Activated T-helper 9 cell treated with anti-CD3 and anti-CD28 coated beads, Interleukin-2, amount 50 U/mL, for 16 hours (primary cell): ENCODE data around the gene PLXNA2.
A peak's percentile ranks its signal among the peaks of the same experiment; 100 is the strongest.

Source experiments
- DNase-seq: peaks from one replicate; pipeline ENCODE4 v3.0.0-alpha.2; 2020; ENCODE audit warnings: low read depth

The PLXNA2 gene

DNA sequence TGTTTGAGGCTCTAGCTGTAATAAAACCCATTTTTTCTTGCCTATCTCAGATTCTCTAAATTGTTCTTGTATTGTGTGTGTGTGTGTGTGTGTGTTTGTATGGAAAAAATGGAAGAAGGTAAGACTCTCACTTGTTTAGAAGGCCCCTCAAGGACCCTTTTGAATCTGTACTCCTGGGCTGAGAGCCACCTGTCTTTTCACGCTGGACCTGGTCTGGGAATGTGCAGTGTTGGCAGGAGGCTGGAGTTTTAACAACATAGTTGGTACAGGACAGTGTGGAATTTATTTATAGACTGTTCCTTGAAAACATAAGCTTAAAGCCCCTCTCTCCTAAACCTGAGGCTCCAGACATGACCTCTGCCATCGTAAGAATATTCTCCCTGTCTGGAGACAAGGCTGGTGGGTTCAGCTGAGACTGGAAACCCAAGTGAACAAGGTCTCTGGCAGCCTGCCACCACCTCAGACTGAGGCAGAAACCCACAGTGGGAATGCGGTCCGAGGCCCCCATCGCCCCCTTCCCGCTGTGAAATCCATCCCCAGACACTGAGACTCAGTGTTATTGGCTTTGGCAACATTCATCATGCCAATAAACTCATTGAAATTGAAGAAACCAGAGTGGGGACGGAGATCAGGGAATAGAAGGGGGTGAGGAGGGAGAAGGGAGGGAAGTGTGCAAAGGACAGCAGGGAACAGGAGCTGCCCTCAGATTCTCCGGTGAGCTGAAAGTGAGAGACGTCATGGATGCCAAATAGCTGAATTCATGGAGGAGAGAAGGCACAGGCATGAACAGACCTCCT is 24.6 kb upstream of the PLXNA2 start:
- no peak for DNase-seq

DNA sequence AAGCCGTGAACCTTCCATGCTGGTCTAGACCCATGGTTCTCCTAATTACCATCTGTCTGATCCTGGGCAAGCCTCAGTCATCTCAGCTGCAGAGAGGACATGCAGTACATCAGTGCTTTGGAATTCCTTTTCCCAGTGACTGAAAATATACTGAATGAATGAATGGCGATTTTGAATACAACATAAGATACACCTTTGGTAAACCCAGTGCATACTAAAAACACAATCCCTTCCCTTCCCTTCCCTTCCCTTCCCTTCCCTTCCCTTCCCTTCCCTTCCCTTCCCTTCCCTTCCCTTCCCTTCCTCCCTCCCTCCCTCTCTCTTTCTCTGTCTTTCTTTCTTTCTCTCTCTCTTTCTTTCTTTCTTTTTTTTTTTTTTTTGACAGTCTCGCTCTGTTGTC is 21.3 kb upstream of the PLXNA2 start:
- DNase-seq: no peak

DNA sequence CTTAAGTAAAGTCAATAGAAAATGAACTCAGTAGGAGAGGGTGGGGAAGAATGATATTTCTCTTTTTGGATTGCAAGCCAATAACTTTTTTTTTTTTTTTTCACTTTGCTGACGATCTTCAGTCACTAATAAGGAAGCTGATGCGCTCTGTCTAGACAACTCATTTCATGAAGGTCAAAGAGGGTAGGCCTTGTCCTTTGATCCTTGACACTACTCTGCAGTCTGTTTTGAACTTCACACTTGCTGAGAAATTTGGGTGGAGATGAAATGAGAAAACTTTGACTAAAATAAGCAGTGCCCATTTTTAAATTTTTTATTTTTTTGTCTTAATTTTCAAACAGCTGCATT is 20.9 kb upstream of the PLXNA2 start:
- DNase-seq: no peak

DNA sequence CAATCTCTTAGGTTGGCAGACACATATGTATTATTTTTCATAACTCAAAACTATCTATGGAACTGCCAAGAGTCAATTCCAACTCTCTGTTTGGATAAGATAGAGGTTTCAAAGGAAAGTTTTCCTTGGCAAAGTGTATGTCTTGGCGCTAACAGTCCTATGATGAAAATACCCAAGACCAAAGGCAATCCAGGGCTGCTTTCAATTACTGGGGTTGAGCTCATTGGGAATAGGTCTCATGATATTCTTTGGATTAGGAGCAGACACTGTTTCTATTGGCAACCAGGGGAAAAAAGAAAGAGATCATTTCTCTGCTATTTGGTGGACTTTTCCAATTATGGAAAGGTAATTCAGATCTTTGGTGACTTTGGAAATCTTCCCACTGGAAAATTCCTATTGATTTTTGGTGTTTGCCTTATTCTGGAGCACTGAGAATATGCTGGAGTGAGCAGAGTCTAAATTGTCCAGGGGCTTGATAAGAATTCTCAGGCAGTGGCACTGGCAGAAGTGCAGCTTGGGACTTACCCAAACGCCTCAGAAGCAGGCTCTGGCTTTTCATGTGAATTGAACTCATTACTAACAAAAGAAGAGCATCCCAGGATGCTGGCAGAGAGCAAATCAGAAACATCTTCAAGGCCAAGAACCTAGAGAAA is 20.4 kb upstream of the PLXNA2 start:
- DNase-seq: no peak

DNA sequence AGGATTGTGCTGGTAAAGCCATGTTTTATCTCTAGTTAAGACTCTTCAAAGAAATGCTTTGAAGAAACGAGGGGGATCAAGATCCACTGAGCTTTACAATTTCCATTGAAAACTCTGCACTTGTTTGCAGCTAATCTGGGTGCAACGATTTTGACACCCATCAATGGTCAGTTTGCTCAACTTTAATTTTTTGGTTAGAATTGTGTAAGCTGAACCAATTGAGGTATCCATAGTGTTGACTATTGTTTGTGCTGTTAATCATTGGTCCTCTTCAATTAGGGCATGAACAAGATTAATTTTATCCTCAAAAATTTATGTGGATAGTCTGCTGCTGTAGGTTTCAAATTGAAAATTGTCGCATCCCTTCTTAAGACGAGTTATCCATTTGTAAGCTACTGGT is 17.7 kb upstream of the PLXNA2 start:
- DNase-seq: no peak

DNA sequence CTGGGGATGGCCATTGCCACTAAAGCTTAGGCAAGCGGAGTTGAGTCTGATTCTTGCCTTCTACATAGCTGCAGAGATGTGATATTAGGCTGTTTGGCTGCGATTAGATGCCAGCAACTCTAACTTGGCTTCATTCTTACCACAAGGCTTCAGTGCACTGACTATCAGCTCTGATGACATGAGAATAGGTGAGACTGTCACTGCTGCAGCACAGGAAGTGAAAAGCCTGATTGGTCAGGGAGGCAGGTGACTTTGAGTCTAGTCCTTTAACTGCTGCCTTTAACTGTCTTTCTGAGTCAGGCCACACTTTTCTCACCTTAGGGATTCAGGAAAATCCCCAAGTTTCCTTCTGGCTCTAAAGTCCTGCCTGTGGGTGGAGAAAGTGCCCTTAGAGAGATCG is 14.1 kb upstream of the PLXNA2 start:
- no peak for DNase-seq

DNA sequence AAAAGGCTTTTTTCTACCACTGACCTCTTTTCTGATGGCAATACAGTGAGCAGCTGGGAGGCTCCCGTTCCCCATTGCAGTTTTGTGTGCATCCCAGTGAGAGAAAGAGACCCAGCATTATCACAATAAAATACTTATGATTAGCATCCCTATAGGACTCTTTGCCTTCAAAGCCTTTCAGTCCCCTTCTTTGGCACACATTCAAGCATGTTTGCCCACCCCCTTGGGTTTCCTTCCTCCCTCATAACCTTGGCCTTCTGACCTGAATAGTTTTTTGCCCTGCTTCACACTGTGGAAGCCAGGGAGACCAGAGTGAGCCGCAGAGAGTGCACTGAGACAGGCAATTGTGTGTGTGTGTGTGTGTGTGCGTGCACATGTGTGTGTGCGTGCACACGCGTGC is 13.2 kb upstream of the PLXNA2 start:
- no peak for DNase-seq

DNA sequence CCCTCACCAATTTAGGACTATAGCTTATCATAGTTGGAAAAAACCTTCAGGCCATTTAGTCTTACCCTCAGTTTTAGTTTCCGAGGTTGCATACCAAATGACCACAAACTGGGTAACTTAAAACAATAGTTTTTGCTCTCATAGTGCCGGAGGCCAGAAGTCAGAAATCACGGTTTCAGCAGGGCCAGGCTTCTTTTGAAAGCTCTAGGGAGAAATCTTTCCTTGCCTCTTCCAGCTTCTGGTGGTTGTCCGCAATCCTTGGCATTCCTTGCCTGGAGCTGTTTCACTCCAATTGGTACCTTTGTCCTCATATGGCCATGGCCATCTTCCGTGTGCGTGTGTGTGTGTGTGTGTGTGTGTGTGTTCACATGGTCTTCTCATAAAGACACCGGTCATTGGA is 12.4 kb upstream of the PLXNA2 start:
- no peak for DNase-seq

DNA sequence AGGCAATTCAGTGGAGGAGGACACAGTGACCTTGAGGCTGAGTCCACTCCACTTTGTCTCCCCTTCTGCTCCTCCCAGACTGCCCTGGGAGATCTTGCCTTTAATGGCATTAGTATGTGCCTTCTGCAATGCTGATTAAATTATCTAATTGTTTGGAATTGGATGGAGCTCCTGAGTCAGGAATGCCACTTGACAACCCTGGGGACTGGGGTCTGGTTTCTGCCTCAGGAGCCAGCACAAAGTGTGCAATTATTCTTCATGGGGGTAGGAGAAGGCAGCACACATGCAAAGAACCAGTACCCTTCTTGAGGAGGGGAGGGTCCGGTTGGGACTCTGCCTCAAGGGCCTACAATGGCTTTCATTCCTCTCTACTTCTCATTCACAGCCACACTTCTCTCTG is 11.9 kb upstream of the PLXNA2 start:
- DNase-seq: no peak

DNA sequence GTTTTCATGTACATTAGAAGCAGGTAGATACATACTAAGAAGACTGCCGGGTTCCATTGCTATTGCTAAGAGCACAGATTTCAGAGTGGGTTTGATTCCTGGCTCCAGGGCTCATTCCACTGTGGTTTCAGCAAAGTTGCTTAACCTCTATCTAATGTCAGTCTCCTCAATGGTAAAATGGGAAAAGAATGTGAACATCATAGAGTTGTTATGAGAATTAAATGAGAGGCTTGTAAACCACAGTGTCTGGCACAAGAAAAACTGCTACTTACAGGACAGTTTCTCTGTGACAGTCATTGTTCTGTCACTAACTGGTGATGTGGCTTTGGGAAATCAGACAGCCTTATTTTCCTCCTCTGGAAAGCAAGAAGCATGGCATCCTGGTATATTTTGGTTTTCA is 10.7 kb upstream of the PLXNA2 start:
- no peak for DNase-seq

DNA sequence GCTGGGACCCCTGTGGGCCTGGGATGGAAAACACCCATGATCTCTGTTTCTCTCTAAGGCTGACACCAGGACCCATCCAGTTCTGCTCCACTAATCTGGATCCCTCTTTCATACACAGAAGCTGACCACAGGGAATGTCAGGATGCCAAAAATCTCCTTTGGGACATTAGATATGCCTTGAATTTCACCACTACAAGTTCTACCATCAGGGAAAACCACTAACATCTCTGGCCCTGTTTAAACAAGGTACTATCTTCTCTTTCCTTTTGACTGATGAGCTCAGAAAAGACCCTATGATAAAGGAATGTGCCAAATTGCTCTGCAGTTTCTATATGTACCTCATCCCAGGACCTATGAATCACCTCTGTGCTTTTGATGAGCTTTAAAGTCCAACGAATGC is 10.2 kb upstream of the PLXNA2 start:
- DNase-seq: no peak

DNA sequence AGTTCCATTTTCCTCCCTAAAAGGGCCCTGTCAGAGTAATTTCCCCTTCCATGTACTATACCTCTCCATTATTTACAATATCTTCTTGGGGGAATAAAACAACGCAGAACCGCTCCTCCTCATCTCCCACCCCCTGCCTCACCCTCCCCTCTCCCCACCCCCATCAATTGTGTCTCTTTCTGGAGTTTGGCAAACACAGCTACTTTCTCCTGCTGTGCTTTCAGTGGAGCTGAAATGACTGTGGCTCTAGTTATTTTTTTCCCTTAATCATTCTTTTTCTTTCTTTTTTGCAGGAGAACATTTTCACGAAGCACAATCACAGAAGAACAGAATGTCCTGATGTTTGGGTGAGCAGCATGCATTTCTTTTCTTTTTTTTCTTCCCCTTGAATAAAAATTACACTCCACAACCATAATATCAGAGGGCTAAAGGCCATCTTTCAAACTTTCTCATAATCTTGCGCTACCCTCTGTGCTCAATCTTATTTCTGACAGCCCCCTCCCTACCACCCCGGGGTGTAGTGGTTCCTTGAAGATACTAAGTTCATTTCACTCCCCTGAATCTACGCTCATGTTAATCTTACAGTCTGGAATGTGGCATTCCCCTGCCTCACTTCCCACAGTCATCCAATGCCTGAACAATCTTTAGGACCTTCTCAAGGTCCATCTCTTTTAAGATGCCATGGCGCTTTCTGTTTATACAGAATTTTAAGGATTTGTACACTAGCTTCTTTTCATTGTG is 8.8 kb upstream of the PLXNA2 start:
- DNase-seq: no peak

DNA sequence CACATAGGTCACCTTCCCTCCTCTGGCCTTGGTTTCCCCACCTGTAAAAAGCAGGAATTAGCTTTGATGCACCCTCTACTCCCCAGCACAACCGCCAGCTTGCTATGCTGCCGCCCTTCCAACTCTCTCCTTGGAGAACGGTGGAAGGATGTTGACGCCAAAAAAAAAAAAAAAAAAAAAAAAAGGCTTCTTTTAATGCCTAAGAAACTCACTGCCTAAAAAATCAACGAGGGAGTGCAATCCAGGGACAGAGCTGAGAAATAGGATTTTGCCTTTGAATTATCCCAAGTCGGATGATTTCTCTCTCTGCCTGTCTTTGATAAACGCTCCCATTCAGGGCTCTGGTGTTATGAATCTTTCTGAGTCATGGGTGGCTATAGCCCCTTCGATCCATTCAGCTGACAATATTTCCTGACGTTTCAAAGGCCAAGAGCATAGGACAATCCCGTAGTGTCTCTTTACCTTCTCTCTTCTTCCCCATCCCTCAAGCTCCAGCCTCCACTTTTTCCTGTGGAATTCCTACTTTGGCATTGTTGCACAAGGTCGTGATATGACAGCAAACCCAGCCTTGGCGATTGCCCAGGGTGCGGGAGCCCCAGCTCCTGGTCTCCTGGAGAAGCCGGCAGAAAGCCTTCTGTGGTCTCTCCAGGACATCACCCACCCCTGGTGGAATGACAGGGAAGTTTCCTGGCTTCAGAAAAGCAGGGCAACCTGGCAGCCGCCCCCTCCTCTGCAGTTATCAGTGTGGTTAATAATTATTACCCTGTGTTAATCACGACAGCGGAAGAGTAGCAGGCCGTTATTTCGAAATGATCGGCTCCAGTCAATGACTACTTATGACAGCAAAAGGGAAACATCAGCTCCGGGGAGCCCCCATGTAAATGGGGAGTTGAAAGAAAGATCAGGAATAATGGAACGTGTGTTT is 8.0 kb upstream of the PLXNA2 start:
- no peak for DNase-seq

DNA sequence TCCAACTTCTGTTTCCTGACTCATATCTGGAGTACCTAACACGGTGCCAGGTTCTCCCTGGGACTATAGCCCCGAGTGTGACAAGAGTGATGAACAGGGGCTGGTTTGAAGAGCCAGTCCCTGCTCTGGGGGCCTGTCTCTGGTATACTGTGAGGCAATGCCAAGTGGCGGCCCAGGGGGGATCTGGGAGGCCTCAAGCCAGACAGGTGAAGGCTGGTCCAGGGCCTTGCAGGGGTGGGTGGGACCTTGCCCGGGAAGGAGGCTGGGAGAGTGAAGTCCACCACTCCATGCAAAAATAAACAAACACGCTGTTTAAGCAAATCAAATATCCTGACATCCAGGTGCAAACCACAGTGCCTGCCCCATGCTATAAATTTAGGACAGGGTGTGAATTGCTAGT is 6.8 kb upstream of the PLXNA2 start:
- DNase-seq: no peak

DNA sequence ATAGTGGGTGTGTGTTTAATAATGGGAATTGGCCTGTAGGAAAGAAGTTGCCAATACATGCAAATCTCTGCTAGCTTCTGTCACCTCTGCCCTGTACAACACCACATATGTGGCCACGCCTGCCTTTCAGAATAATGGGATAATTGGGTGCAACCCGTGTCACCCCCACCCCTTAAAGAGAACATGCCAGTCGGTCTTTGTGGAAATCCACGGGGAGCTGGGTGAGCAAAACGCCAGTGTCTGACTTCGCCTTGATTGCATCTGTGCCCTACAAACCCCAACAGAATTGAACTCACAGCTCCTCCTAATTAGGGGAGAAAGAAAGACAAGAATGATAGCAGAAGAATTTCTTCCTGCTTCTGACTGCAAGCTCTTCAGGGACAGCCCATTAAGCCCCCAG is 6.4 kb upstream of the PLXNA2 start:
- no peak for DNase-seq

DNA sequence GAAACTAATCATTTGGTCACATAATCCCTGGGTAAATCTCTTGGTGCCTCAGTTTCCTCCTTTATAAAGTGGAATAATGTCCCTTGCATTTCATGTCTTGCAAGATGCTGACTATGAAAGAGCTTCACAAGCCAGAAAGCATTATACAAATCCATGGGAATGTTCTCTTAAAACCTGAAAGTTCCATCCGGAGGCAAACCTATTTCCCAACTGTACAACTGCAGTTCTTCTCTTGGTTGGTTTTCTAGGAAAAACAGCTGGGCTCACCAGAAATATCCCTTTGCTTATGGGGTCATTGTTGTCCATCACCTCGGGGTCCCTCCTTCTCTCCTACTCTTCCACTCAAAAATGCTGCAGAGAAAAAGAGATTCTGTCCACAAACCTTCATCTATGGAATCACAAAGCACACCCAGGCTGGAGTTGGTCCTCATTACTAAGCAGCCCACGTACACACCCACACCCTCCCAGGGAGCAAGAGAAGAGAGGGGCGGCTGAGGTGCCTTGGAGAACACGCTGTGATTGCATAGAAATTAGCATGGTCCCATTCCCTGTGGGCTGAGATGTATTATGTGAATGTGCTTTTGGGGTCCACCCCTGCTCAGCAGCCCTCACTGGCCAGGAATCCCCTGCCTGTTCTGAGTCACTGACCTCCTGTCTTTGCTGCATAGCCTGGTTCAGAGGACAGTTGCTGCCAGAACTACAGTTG is 5.0 kb upstream of the PLXNA2 start:
- DNase-seq: no peak

DNA sequence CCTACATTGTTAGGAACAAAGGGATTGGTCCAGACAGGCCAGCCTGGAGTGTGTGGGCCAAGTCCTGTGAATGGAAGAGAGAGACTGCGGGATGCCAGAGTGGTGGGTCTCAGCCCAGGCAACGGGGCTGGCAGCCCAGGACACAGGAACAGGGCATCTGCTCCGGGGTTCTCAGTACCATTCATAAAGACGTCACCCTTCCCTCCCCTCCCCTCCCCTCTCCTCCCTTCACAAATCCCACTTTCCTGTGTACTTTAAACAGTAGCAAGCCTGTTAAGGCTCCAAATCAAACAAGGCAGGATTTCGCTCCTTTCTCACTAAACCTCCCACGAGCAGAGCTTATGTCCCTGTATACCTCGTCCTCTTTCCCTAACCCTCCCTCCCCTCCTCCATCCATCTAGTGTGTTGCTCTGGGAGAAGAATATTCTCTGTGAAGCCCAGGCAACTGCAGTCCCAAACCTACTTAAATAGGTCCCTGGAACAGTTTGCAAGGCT is 4.2 kb upstream of the PLXNA2 start:
- no peak for DNase-seq

DNA sequence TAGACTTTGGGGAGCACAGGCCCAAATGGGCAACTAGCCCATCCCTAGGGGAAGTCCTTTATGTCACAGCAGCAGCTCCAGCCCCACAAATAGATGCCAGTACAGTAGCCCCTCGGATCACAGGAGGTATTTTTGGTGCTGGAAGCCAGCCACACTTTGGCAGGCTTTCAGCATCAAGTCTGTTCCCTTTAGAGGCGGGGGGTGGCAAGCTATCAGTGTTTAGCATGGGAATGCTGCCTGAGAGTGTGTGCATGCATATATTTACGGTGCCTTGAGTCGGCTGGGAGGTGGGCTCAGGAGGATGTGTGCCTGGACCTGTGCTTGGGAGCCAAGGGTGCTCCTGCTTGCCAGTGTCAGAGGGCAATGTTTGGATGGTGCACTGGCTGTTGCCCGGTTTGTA is 3.5 kb upstream of the PLXNA2 start:
- DNase-seq: no peak

DNA sequence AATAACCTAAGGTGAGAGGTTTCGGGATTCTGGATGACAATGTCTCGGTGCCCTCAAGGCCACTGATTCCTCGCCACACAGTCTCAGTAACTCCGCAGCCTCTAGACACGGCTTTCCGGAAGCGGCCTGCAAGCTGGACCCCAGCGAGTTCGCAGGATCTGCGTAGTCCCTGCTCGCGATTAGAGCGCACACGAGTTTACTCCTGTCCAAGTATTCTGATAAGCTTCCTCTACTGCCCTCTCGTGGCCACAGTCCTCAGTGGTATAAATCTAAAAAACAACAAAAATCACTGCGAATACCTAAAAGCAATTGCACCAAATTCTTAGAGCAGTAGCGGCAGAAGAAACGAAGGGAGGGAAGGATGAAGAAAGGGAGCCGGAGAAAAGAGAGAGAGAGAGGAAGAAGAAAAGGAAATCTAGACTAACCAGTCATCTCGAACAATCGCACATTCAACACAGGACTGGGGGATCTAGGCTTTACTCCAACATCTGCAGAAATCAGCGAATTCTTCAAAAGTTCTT is 1.1 kb upstream of the PLXNA2 start:
- peak; percentile 49 for DNase-seq

DNA sequence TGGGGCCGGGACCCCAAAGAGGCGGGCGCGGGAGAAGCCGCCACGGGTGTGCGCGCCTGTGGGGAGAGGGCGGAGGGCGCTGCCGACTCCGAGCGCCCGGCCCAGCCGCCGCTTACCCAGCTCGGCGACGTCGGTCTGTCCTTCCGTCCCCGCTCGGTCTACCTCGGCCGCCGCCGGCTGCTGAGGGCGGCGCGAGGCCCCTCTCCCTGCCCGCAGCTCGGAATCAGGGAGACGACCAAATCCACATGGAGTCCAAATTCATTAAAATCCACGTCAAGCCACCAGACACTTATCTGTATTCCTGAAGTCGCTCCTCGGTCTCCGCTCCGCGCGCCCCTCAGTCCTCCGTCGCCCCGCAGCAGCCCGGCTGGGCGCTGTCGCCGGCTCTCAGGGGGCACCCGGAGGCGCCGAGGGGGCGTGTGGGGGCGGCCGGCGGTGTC is 637 bp downstream of the PLXNA2 start:
- no peak for DNase-seq

DNA sequence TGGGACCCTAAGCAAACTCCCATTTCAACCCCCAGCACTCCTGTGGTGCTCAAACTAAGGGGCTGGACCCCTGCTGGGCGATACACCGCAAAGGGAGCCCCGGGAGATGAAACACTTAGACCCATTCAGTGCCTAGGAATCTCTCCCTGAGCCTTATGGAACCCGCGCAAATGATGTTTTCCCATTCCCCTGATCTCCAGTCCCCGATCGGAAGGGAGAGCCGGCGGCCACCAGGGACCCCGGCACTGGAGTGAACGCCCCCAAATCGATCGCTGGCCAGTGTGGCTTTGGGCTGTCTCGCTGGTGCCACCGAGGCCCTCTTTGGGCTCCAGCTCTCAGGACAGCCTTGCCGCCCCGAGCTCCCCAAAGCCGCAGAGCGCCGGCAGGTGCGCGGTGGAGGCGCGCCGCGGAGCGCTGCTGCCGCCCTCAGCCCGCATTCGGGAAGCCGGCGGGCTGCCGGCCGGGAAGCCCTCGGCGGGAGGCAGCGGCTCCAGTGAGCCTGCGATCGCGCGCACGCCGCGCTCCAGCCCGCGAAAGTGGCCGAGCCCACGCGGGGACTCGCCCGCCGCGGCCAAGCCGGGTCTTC is 1.1 kb downstream of the PLXNA2 start:
- DNase-seq: no peak
